GM19099 (cell line): ENCODE data around the gene MYO1D.

Experiments used
- POLR2A ChIP-seq: IDR thresholded peaks from 3 replicates; pipeline ENCODE4 v1.6.1; 2011; ENCODE audit warnings: low read depth; ENCODE audit not compliant: insufficient read length; ENCODE audit errors: extremely low read depth

Gene MYO1D

DNA sequence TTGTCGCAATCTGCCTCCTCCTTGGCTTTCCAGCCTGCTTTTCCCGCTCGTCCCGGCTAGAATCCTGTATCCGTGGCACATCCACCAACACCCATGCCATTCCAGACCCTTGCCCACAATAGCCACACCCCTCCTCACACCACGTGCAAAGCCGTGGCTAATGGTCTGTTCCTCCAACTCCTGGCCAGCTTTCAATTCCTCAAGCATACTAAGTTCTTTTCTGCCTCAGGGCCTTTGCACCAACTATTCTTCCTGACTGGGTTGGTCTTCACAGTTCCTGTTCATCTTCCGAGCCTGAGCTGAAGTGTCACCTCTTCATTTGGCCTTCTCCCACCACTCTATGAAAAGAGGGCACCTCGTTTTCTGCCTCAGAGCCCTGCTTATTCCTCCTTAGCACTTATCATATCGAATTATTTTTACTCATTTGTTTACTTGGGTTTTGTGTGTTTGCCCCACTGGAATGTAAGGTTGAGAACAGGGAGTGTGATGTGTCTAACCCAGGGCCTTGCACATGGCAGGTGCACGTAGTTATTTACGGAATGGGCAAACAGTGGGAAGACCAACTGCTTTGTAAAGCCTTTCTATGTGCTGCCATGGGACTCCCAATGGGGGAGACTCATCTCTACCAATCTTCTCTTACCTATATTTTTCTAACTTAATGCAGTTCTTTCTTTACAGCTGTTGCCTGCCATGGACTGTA lies 321.2 kb downstream of the MYO1D start:
- no peak for TF ChIP-seq POLR2A

DNA sequence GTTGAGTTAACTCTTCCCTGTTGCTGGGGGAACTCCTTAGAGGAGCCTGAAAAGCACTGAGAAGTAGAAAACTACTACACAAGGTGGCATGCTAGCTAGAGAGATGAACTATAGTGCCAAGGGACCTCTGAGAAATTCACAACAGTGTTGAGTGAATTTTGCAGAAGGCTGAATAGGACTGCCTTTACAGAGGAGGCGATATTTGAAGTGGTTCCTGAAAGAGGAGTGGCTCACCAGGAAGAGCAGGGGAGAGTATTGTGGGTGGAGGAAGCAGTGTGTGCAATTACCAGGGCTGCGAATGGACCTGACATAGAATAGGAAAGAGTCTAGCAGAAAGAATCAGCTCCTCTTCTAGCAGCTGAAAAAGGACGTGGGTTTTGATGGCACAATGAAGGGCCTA lies 323.8 kb downstream of the MYO1D start:
- TF ChIP-seq POLR2A: no peak

DNA sequence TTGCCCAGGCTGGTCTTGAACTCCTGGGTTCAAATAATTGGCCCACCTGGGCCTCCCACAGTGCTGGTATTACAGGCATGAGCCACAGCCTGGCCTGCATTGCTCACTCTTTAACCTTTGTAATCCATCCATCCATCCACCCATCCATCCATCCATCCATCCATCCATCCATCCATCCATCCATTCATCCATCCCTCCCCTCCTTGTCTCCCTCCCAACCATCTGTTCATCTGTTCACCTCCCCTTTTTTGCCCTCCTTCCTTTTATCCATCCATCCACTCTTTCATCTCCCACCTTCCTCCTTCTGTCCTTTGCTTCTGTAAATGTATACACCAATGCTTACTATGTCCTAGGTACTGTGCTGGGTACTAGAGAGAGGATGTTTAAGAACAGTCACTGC lies 324.6 kb downstream of the MYO1D start:
- TF ChIP-seq POLR2A: no peak

DNA sequence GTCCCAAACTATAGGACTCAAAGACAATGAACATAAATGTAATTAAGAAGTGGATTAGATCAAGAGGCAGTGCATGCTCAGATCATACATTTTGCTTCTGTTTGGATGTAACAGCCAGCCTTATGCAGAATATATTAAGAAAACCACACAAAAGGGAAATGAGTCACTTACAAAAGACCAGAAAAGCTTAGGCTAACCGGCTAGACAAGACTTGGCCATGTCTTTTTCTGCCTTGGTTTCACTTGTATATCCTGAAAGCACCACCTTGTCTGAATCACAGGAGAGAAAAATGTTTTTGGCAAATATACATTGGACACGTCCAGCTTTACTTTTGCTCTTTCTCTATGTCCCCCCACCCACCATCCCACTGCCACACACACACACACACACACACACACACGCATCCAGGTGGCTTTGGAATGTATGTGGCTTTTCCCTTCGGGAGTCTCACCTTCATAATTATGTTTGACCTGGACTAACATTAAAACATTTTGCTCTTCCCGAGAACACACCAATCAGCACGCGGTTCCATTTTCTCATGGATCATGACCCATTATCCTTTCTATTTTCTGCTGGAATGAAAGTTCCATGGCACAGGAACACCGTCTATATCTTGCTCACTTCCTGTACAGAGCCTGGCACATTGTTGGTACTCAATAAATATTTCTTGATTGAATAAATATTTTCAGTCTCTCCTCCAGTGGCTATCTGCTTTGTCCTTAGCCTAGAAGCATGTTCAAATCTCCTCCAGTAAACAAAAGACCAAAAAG lies 325.6 kb downstream of the MYO1D start:
- TF ChIP-seq POLR2A: no peak

DNA sequence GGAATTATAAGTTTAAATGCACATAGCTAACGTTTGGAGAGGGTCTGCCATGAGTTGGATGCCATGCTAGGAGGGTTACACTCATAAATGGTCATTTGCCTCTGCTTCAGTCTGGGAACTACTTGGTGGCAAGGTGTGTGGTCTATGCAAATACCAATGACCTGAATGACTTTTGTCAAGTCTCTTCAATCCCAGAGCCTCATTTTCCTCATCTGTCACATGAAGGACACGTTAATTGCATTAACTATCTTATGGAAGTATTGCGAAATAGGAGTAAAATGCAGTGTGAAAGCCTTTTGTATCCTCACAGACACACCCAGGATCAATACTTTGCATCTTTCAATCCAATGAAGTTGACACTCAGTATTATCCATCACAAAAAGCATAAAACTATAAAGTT lies 327.4 kb downstream of the MYO1D start:
- TF ChIP-seq POLR2A: no peak

DNA sequence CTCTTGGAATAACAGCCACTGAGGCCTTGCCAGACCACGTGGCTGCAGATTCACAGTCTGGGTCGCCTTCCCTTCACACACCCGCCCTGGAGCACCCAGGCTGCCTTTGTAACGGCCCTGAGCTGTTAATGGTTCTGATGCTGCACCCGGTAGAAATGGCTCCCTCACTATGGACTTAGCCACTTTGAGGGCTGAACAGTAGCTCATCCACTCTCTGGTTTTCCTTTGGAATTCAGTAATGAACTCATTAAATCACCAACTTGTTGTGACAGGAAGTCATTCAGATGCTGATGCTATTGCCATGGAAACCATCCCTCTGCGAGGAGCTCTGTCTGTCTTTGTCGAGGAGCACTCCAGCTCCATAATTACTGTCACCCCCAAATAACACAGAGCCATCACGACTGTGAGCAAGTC lies 330.9 kb downstream of the MYO1D start:
- no peak for TF ChIP-seq POLR2A

DNA sequence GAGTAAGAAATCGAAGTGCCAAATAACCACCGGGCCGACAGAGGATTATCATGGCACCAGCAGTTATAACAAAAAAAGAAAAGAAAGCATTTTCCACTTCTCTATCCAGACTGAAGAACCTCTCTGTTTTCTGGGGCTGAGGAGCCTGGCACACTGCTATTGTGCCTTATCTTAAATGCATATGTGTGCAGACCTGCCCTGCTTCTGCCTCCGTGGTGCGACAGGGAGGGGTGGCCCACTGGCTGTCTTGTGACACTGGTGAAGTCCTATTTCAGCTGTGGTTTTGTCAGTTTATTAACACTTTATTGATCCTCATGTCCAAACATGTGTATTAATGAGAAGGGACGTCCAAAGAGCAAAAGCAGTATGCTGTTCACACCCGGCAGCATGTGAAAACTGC lies 334.7 kb downstream of the MYO1D start:
- TF ChIP-seq POLR2A: no peak

DNA sequence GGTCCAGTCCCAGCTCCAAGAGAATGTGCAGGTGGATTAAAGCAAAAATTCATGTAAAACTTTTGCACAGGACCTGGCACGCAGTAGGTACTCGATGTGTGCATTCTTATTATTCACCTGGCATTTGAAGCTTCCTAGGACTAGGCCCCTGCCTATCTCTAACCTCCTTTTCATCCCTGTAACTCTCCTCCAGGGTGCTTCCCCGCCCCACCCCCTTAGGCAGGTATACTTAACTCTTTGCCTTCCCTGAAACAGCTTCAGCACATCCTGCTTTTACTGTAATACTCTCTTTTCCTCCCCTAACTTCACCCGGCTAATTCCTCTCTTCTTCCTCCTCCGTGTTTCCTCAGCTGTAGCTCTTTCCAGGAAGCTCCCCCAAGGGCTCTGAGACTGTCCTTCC lies 335.3 kb downstream of the MYO1D start:
- no peak for TF ChIP-seq POLR2A

DNA sequence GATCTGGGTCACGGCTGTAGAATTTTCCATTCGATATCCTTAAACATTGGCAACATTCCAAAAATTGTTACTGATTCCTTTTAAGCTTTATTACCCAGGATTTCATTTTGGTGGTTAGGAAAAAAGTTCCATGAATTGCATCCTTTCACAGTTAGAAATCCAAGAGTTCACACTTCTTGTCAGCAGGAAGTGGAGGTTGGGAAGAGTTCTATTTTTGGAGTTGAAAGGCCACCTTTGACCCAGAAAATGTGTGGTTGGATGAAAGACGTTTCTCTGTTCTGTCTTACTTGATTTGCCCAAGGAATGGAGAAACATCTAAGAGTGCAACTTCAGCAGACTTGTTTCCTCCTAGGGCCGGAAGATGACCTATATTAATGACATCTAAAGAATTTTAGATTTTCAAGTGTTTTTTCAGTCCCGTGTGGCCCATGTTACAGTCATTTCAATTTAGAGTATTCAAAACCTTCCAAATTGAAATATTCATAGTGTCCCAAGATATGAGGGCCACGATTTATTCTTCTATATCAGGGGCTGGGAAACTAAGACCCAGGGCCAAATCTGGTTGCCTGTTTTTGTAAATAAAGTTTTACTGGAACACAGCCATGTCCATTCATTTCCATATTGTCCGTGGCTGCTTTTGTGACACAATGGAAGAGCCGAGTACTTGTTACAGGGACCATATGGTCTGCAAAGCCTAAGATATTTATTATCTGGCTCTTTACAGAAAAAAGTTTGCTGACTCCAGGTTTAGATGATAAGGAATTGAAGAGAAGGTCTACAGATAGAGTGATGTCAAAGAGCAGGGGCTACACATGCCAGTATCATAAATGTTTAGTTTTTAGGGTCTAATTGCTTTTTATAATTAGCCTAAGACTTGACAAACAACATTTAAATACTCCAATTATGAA lies 339.9 kb downstream of the MYO1D start:
- no peak for TF ChIP-seq POLR2A

DNA sequence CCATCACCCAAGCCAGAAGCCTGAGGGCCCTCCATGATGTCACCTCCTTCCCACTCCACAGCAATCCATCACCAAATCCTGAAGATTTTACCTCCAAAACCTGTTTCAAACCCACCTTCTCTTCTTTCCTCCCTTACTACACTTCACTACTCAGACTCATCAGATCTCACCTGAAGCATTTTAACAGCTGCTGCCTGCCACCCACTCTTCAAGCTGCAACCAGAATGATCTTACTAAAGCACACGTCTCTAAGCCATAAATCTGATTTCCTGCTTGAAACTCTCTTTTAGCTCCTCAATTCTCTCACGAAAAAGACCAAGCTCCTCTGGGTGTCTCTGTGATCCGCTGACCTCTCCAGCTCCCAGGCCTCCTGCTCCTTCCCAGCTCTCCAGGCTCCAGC lies 343.6 kb downstream of the MYO1D start:
- TF ChIP-seq POLR2A: no peak

DNA sequence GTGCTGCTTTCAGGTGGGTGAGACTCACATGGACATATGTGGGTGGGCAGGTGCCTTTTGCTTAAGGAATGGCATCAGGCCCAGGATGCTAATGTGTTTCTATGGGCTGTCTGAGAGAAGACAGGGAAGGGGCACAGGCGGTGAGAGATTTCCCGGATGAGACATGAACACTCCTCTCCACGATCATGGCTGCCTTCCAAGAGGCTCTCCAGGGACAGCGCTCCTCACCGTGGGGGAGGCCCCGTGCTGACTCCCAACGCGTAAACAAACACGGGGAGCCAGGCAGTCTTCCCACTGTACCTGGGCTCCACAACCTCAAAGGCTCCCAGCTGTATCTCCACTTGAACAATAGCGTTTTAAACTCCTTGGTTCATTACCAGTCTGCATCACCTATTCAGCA lies 347.3 kb downstream of the MYO1D start:
- no peak for TF ChIP-seq POLR2A

DNA sequence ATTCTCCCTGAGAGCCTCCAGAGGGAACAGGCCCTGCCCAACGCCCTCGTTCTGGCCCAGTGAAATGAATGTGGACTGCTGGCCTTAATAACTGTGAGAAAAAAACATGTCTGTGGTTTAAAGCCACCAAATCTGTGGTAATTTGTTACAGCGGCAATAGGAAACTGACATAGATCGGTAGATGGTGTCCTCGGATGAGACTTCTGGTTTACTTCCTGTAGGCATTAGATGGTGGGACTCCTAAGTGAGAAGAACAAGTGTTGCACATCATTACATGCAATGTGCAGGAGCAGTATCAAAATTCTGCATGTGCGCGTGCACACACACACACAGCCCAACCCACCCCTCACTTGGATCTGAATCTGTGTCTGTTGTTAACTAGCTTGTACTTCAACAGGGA lies 348.1 kb downstream of the MYO1D start:
- no peak for TF ChIP-seq POLR2A

DNA sequence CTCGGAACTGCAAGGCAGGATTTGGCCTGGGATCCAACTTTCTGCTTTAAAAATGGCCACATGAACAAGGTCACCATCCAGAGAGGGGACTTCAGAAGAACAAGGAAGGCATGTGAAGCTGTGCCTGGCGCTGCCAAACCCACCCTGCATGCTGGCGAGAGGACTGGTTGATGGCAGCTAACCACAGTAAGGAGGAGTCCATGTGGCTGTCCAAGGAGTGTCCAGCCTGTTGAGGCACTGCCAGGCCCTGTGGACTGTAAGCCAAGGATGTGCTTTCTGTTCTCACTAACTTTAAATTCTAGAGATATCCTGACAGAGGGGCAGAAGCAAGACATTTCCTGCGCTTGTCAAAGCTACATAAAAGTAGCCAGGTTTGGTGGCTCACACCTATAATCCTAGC lies 349.8 kb downstream of the MYO1D start:
- no peak for TF ChIP-seq POLR2A

DNA sequence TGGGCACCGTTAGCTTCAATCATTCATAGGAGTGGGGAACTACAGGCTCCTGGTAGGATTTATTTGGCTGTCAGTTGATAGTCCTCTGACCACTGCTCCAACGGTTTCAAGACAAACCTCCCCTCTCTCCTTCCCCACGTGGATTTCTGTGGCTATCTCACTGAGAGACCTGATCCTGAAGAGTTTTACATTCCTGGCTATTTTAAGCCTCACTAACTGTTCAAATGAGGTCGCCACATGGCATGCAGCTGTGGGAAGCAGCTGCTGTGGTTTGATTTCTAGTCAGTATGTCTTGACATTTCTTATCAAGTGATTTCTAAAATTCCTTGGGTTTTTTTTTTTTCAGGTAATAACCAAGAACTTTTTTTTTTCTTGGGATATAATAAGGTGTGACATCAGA lies 351.8 kb downstream of the MYO1D start:
- TF ChIP-seq POLR2A: no peak

DNA sequence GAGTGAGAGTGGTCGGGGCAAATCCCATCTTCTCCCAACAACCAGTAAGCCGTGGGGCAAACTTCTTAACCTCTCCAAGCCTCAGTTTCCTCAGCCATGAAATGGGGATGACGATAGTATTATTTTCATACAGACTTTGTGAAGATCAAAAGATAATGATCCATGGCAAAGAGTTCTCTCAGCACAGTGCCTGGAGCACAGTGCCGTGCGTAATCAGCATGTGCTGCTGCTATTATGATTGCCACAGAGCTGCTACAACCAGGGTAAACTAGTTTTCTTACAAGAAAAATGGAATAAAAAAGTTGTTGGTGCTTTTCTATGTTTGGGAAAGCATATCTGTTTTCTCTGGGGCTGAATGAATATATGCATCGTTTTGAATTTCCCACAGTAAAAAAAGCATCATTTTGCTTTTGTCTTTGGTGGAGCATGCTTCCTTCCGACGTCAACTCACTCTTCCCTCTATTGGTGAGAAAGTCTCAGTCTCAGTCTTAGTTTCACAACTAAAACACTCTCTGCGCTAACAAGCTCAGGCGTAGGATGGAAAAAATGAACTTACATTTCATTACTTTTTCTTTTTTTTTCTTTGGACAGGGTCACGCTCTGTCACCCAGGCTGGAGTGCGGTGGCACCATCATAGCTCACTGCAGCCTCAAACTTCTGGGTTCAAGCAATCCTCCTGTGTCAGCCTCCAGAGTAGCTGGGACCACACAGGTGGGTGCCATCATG lies 352.9 kb downstream of the MYO1D start:
- no peak for TF ChIP-seq POLR2A
